H1 (cell line): ENCODE results near the gene TTC28. TPM values are rescaled to one million over a fixed set of nuclear protein-coding genes. Genes with fewer than 3 reads are reported as not detected.

ENCODE experiments used
- CTCF ChIA-PET: fragments of 300-600 bp; sonication (Branson Sonifier 250); formaldehyde crosslinking; loops from one replicate; lab custom pipeline; 2021; ENCODE audit not compliant: partially characterized antibody; lab: Charles Lee
- POLR2A ChIA-PET: fragments of 300-600 bp; sonication (Branson Sonifier 250); formaldehyde crosslinking; loops from one replicate; lab custom pipeline; 2021; ENCODE audit warnings: inconsistent platforms; ENCODE audit not compliant: partially characterized antibody; lab: Charles Lee
- DNase-seq, 2 experiments: peaks; one replicate each; pipeline versions ENCODE4 v3.0.0 to v3.0.0-alpha.2; 2010 to 2022; ENCODE audit warnings: low spot score in 2 of 2, low read depth in 1 of 2, mixed read lengths in 1 of 2
- FAIRE-seq: peaks from 2 replicates; lab custom pipeline; 2011; peaks lifted over from hg19 to GRCh38; lab: Jason Lieb, UNC
- H2AFZ ChIP-seq: 2 replicates; pipeline ENCODE4 v1.8.1; 2012; ENCODE audit warnings: low read length, inconsistent platforms
- H2AK5ac ChIP-seq: 2 replicates; pipeline ENCODE4 v1.6.1; 2013; ENCODE audit warnings: low read depth, low read length
- H2BK120ac ChIP-seq: replicated peaks from 2 replicates; pipeline ENCODE3; 2013; ENCODE audit warnings: low read depth, low read length, inconsistent platforms
- H2BK12ac ChIP-seq: 2 replicates; pipeline ENCODE4 v1.6.1; 2013; ENCODE audit warnings: low read depth, low read length
- H2BK15ac ChIP-seq: 2 replicates; pipeline ENCODE4 v1.6.1; 2013; ENCODE audit warnings: low read length
- H2BK20ac ChIP-seq: 2 replicates; pipeline ENCODE4 v1.6.1; 2013; ENCODE audit warnings: low read length
- H2BK5ac ChIP-seq: 2 replicates; pipeline ENCODE4 v1.6.1; 2013; ENCODE audit warnings: low read depth, low read length
- H3K14ac ChIP-seq: 2 replicates; pipeline ENCODE4 v1.6.1; 2013; ENCODE audit warnings: inconsistent platforms; ENCODE audit not compliant: insufficient read length
- H3K18ac ChIP-seq: 2 replicates; pipeline ENCODE4 v1.6.1; 2013; ENCODE audit warnings: low read length; ENCODE audit errors: extremely low read depth
- H3K23ac ChIP-seq: 2 replicates; pipeline ENCODE4 v1.6.1; 2013; ENCODE audit warnings: inconsistent platforms; ENCODE audit not compliant: insufficient read length
- H3K23me2 ChIP-seq: 2 replicates; pipeline ENCODE4 v1.6.1; 2013; ENCODE audit warnings: low read depth, low read length
- H3K27ac ChIP-seq: 2 replicates; pipeline ENCODE4 v1.6.1; 2011; ENCODE audit warnings: low read depth, low read length, inconsistent platforms
- H3K27me3 ChIP-seq, 4 experiments: replicated peaks in 1 of 4; 1 replicate in 1 of 4; 2 replicates in 3 of 4; pipeline versions ENCODE4 v1.6.1 to v1.8.1; 2011 to 2013; ENCODE audit warnings: low read length in 3 of 4, mild to moderate bottlenecking in 3 of 4, inconsistent platforms in 2 of 4, mixed read lengths in 2 of 4, moderate library complexity in 1 of 4; ENCODE audit not compliant: control insufficient read depth in 3 of 4, insufficient read depth in 3 of 4; ENCODE audit errors: extremely low read depth in 1 of 4
- H3K36me3 ChIP-seq, 4 experiments: 2 replicates each; pipeline versions ENCODE4 v1.6.1 to v1.8.1; 2011 to 2013; ENCODE audit warnings: mild to moderate bottlenecking in 4 of 4, low read length in 3 of 4, moderate library complexity in 2 of 4, control low read depth in 1 of 4, inconsistent platforms in 1 of 4; ENCODE audit not compliant: insufficient read depth in 4 of 4, control insufficient read depth in 2 of 4
- H3K4ac ChIP-seq: replicated peaks from 2 replicates; pipeline ENCODE3; 2013; ENCODE audit warnings: low read length, low read depth, mixed read lengths, inconsistent platforms; ENCODE audit not compliant: insufficient read length
- H3K4me1 ChIP-seq, 4 experiments: replicated peaks in 1 of 4; 1 replicate in 1 of 4; 2 replicates in 3 of 4; pipeline versions ENCODE4 v1.6.1 to v1.8.1; 2011 to 2013; ENCODE audit warnings: low read length in 3 of 4, inconsistent platforms in 2 of 4, mixed read lengths in 1 of 4; ENCODE audit not compliant: insufficient read depth in 4 of 4, control insufficient read depth in 3 of 4
- H3K4me2 ChIP-seq, 2 experiments: 2 replicates each; pipeline versions ENCODE4 v1.6.1 to v1.8.1; 2011 to 2013; ENCODE audit warnings: low read depth in 2 of 2, low read length in 2 of 2, control low read depth in 1 of 2, inconsistent platforms in 1 of 2, mild to moderate bottlenecking in 1 of 2; ENCODE audit not compliant: insufficient read depth in 1 of 2
- H3K4me3 ChIP-seq, 4 experiments: fragments of 200-600, 300-600 bp in 1 of 4; sonication (generic), shearing (Covaris generic), sonication (Bioruptor Twin) in 1 of 4; 2 replicates each; pipeline versions ENCODE4 v1.5.1 to v1.8.1; 2011 to 2016; ENCODE audit warnings: low read length in 4 of 4, low read depth in 3 of 4, control low read depth in 2 of 4, inconsistent platforms in 2 of 4, mild to moderate bottlenecking in 2 of 4, mixed read lengths in 1 of 4, moderate library complexity in 1 of 4; ENCODE audit not compliant: insufficient read depth in 2 of 4; ENCODE audit errors: extremely low read depth in 1 of 4
- H3K56ac ChIP-seq: replicated peaks from 2 replicates; pipeline ENCODE3; 2013; ENCODE audit warnings: low read depth, mild to moderate bottlenecking, mixed read lengths, low read length, inconsistent platforms; ENCODE audit not compliant: insufficient read length
- H3K79me1 ChIP-seq: 2 replicates; pipeline ENCODE4 v1.6.1; 2013; ENCODE audit warnings: low read depth, low read length, control low read depth
- H3K79me2 ChIP-seq, 2 experiments: 2 replicates each; pipeline versions ENCODE4 v1.6.1 to v1.8.1; 2012 to 2013; ENCODE audit warnings: low read length in 2 of 2, mild to moderate bottlenecking in 2 of 2, inconsistent platforms in 1 of 2; ENCODE audit not compliant: insufficient read depth in 2 of 2, control insufficient read depth in 1 of 2
- H3K9ac ChIP-seq, 4 experiments: replicated peaks in 1 of 4; 1 replicate in 1 of 4; 2 replicates in 3 of 4; pipeline versions ENCODE4 v1.6.1 to v1.8.1; 2011 to 2013; ENCODE audit warnings: low read depth in 3 of 4, low read length in 3 of 4, control low read depth in 2 of 4, mild to moderate bottlenecking in 2 of 4, moderate library complexity in 2 of 4, inconsistent platforms in 1 of 4; ENCODE audit errors: extremely low read depth in 1 of 4
- H3K9me3 ChIP-seq, 2 experiments: 2 replicates each; pipeline versions ENCODE4 v1.6.1 to v1.8.1; 2012 to 2013; ENCODE audit warnings: mild to moderate bottlenecking in 2 of 2, moderate library complexity in 2 of 2, control low read depth in 1 of 2, inconsistent platforms in 1 of 2, low read depth in 1 of 2, low read length in 1 of 2, mixed read lengths in 1 of 2; ENCODE audit not compliant: insufficient read depth in 2 of 2
- H4K20me1 ChIP-seq, 2 experiments: replicated peaks in 1 of 2; 2 replicates each; pipeline versions ENCODE3 to v1.8.1; 2011 to 2013; ENCODE audit warnings: inconsistent platforms in 2 of 2, low read length in 2 of 2, mild to moderate bottlenecking in 1 of 2; ENCODE audit not compliant: insufficient read depth in 2 of 2, control insufficient read depth in 1 of 2
- H4K5ac ChIP-seq: 2 replicates; pipeline ENCODE4 v1.6.1; 2013; ENCODE audit warnings: low read length, low read depth, mixed read lengths, inconsistent platforms; ENCODE audit not compliant: insufficient read length
- H4K8ac ChIP-seq: 2 replicates; pipeline ENCODE4 v1.8.0; 2013; ENCODE audit warnings: mild to moderate bottlenecking, moderate library complexity, low read length, inconsistent platforms; ENCODE audit not compliant: insufficient read depth; ENCODE audit errors: extremely low read depth
- H4K91ac ChIP-seq: replicated peaks from 2 replicates; pipeline ENCODE3; 2013; ENCODE audit warnings: low read length, mixed read lengths, inconsistent platforms; ENCODE audit not compliant: insufficient read length
- EP300 ChIP-seq, 2 experiments: IDR thresholded peaks; 1 replicate in 1 of 2; 2 replicates in 1 of 2; pipeline ENCODE4 v1.6.1; 2011 to 2012; ENCODE audit warnings: low read depth in 2 of 2, low read length in 2 of 2, mild to moderate bottlenecking in 2 of 2, borderline replicate concordance in 1 of 2, inconsistent platforms in 1 of 2, moderate library complexity in 1 of 2
- WGBS, 2 experiments: shearing (Covaris generic) in 1 of 2; methylation state at CpG; one replicate each; pipeline versions ENCODE4 v1.1.6 to v1.1.7; 2013 to 2015; ENCODE audit warnings: low lambda C conversion rate in 2 of 2, mixed read lengths in 2 of 2, inconsistent platforms in 1 of 2, low coverage in 1 of 2, missing lambda C conversion rate in 1 of 2; ENCODE audit not compliant: insufficient replicate concordance in 2 of 2, insufficient coverage in 1 of 2, insufficient read length in 1 of 2; ENCODE audit errors: extremely low coverage in 1 of 2, missing lambda C conversion rate in 1 of 2; 5-methylcytosine and 5-hydroxymethylcytosine counted together
- polyA plus RNA-seq, 7 experiments: library from polyadenylated mRNA; depleted of rRNA in 3 of 7; stranded (reverse) in 5 of 7; unstranded in 2 of 7; fragments of >200 nt in 5 of 7; fragments of 200-250 nt in 2 of 7; gene quantifications; 1 replicate in 5 of 7; 2 replicates in 1 of 7; 4 replicates in 1 of 7; pipeline versions ENCODE4 v1.2.1 to v1.2.3, GENCODE V29; 2011 to 2013; ENCODE audit warnings: missing spikeins in 2 of 7, mixed read lengths in 2 of 7
- total RNA-seq: library from RNA; stranded (reverse); fragmentation: NEBNext Ultra II Directional; extraction: Animal tissue kit (Norgen Biotek cat#: 25700); gene quantifications from 2 replicates; pipeline ENCODE4 v1.2.1, GENCODE V29; 2021

The TTC28 gene
- total and polyA plus RNA-seq, 2 of the 8 experiments (the other 6 are each of a cell fraction or from before 2014, with no cell fraction given), result 2.6 to 12.6 TPM

DNA sequence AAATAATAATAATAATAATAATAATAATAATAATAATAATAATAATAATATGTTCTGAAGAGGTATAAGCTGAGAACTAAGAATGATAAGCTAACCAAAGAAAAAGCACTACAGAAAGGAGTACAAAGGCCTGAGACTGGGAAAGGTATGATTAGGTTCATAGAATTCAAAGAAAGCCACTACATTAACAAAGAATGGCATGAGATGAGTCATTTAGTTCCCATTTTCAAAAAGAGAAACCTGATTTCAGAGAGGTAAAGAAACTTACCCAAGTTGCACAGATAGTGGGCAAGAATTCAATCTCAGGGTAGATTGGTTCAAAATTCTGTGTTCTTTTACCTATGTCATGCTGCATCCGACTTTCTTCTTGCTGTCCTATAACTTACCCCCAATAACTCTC lies 350.9 kb downstream of the TTC28 start:
- Histone ChIP-seq H3K36me3 (no peaks in the 10 kb centered on the region), H3K18ac (no peak overlapping the region), H3K23me2 (no peaks in the 10 kb centered on the region), H3K9ac (no peak overlapping the region), H2BK12ac (no peak overlapping the region), H4K5ac (no peak overlapping the region), H3K79me2 (no peaks in the 10 kb centered on the region), H2BK120ac (no peak overlapping the region), H4K8ac (no peak overlapping the region), H4K20me1 (no peaks in the 10 kb centered on the region), H2BK5ac (no peak overlapping the region), H3K9me3 (no peaks in the 10 kb centered on the region), H4K91ac (no peak overlapping the region), H2AFZ (no peak overlapping the region), H3K79me1 (no peaks in the 10 kb centered on the region), H3K4me1 (no peaks in the 10 kb centered on the region; a peak in 2 of 7 replicates), H3K4me2 (no peak overlapping the region), H2AK5ac (no peak overlapping the region), H2BK15ac (no peak overlapping the region), H3K23ac (no peak overlapping the region), H3K27ac (no peak overlapping the region), H3K4me3 (no peak overlapping the region), H3K4ac (no peak overlapping the region), H3K27me3 (no peaks in the 10 kb centered on the region), H2BK20ac (no peak overlapping the region), H3K14ac (no peak overlapping the region), H3K56ac (no peak overlapping the region)
- no peak for DNase-seq
- 83% methylated on average over 1 of the region's 1 CpG; no CpG with 5 or more reads in 1 of the 2 experiments for WGBS, 2 experiments
- ChIA-PET POLR2A (no interaction called here), CTCF (interaction anchor here (0.9 kb wide), 1 partner anchor 44 kb away, joined by 3 read pairs; no protein-coding TSS in a partner anchor)
- no peak for FAIRE-seq
- TF ChIP-seq EP300 (IDR thresholded peaks at IDR 0.05; ENCODE audit: borderline replicate concordance in 1 of 2, low read depth in 2 of 2, low read length in 2 of 2), result no peak
